Uterus (tissue), 4 donors: Measurements from ENCODE around the gene ITIH6. TPM values are rescaled to one million over a fixed set of nuclear protein-coding genes. Genes with fewer than 3 reads are reported as not detected.
"Not testable (repeated sequence)": the region's sequence is repeated elsewhere in the genome, so short reads cannot be mapped to it uniquely, and the experiment has no call there.

Experiments
- DNase-seq, 2 donors: peaks; one replicate each; pipeline ENCODE4 v3.0.0-alpha.2; 2019 to 2020
- H3K27ac ChIP-seq, 2 donors: fragments of 200-600 bp; sonication (generic); 1 replicate in 1 of 2; 2 replicates in 1 of 2; pipeline ENCODE4 v1.5.1; 2016 to 2018
- H3K27me3 ChIP-seq, 2 donors: fragments of 200-600 bp; sonication (generic); one replicate each; pipeline ENCODE4 v1.5.1; 2018 to 2019; ENCODE audit warnings: control low read depth in 1 of 2
- H3K36me3 ChIP-seq, 2 donors: fragments of 200-600 bp; sonication (generic); one replicate each; pipeline ENCODE4 v1.5.1; 2019; ENCODE audit warnings: control low read depth in 1 of 2
- H3K4me1 ChIP-seq, 2 donors: fragments of 200-600 bp; sonication (generic); one replicate each; pipeline ENCODE4 v1.5.1; 2018 to 2019; ENCODE audit warnings: control low read depth in 1 of 2
- H3K4me3 ChIP-seq, 2 donors: fragments of 200-600 bp; sonication (generic); 1 replicate in 1 of 2; 2 replicates in 1 of 2; pipeline ENCODE4 v1.5.1; 2018 to 2019; ENCODE audit warnings: mild to moderate bottlenecking in 1 of 2
- H3K9me3 ChIP-seq, 2 donors: fragments of 200-600 bp; sonication (generic); one replicate each; pipeline ENCODE4 v1.5.1; 2019; ENCODE audit warnings: control low read depth in 1 of 2
- POLR2A ChIP-seq, 2 donors: fragments of 450-650 bp; IDR thresholded peaks; one replicate each; pipeline ENCODE4 v1.6.1; 2016; ENCODE audit warnings: antibody characterized with exemption in 2 of 2, mild to moderate bottlenecking in 1 of 2, moderate library complexity in 1 of 2
- intact Hi-C: fragments of 100-400 bp; cut with DNase I; formaldehyde crosslinking; loops from one replicate; pipeline ENCODE4 v1.15.1; 2023; ENCODE audit warnings: low total_unique reads
- total RNA-seq, 4 donors: library from RNA; depleted of rRNA in 3 of 4; stranded (reverse); fragments of >200 nt in 3 of 4; gene quantifications; one replicate each; pipeline versions ENCODE4 v1.1.0 to v1.2.4, GENCODE V29; 2014 to 2023
- TF ChIP-seq, protein P1 (sequence below), 4 experiments: fragments of 200-600 bp in 2 of 4; fragments of 450-650 bp in 2 of 4; sonication (generic) in 2 of 4; IDR thresholded peaks; one replicate each; pipeline ENCODE4 v1.5.1; 2016 to 2019; ENCODE audit warnings: antibody characterized with exemption in 4 of 4, mild to moderate bottlenecking in 2 of 4, moderate library complexity in 1 of 4
- donor health status: DM: yes; HTN: yes; CAD: no.

Gene ITIH6, protein sequence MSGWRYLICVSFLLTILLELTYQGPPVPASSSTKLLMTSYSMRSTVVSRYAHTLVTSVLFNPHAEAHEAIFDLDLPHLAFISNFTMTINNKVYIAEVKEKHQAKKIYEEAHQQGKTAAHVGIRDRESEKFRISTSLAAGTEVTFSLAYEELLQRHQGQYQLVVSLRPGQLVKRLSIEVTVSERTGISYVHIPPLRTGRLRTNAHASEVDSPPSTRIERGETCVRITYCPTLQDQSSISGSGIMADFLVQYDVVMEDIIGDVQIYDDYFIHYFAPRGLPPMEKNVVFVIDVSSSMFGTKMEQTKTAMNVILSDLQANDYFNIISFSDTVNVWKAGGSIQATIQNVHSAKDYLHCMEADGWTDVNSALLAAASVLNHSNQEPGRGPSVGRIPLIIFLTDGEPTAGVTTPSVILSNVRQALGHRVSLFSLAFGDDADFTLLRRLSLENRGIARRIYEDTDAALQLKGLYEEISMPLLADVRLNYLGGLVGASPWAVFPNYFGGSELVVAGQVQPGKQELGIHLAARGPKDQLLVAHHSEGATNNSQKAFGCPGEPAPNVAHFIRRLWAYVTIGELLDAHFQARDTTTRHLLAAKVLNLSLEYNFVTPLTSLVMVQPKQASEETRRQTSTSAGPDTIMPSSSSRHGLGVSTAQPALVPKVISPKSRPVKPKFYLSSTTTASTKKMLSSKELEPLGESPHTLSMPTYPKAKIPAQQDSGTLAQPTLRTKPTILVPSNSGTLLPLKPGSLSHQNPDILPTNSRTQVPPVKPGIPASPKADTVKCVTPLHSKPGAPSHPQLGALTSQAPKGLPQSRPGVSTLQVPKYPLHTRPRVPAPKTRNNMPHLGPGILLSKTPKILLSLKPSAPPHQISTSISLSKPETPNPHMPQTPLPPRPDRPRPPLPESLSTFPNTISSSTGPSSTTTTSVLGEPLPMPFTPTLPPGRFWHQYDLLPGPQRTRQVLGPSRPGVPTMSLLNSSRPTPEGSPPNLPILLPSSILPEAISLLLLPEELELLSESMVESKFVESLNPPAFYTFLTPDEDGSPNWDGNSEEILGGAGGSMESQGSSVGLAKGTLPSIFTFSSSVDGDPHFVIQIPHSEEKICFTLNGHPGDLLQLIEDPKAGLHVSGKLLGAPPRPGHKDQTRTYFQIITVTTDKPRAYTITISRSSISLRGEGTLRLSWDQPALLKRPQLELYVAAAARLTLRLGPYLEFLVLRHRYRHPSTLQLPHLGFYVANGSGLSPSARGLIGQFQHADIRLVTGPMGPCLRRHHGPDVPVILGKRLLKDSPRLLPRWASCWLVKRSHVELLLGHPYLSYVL
- total RNA-seq: not detected

DNA sequence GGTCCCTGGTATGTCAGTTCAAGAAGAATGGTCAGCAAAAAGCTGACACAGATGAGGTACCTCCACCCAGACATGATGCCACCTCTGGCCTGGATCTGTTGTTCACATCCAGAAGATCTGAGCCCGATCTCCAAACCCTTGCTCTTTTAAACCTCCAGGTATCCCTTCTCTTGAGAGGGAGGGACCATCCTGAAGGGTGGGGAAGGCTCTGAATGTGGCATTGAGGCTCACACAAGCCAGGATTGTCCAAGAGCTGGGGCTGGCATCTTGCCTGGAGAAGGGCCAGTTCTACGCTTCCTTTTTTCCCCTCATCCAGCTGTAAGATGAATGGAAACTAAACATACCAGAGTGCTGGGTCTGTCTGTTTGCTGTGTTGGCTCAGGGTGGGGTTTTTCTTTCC lies at the start of gene ITIH6:
Gene ITIH6 (minus strand): TSS at position 119 of the 400 bp plus-strand sequence. CDS start 45 bp downstream, at position 74.
- Histone ChIP-seq H3K4me1 (no peaks in the 10 kb centered on the region), H3K9me3 (no peaks in the 10 kb centered on the region)

DNA sequence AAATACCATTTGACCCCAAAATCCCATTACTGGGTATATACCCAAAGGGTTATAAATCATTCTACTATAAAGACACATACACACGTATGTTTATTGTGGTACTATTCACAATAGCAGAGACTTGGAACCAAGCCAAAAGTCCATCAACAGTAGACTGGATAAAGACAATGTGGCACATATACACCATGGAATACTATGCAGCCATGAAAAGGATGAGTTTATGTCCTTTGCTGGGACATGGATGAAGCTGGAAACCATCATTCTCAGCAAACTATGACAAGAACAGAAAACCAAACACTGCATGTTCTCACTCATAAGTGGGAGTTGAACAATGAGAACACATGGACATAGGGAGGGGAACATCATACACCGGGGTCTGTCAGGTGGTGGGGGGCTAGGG lies 49.6 kb upstream of the ITIH6 start:
- H3K27ac ChIP-seq, H3K27me3 ChIP-seq, H3K9me3 ChIP-seq, H3K36me3 ChIP-seq, H3K4me1 ChIP-seq, H3K4me3 ChIP-seq, intact Hi-C loops, DNase-seq: not testable (repeated sequence)

More for the DNA sequence above, at the start of gene ITIH6:
- no peak for DNase-seq
- intact Hi-C loops: no loop called here
- Histone ChIP-seq H3K36me3 (no peaks in the 10 kb centered on the region), H3K27me3 (no peaks in the 10 kb centered on the region), H3K27ac (no peak within 1 kb of the TSS), H3K4me3 (no peak within 1 kb of the TSS)
- TF ChIP-seq, protein P1, sequence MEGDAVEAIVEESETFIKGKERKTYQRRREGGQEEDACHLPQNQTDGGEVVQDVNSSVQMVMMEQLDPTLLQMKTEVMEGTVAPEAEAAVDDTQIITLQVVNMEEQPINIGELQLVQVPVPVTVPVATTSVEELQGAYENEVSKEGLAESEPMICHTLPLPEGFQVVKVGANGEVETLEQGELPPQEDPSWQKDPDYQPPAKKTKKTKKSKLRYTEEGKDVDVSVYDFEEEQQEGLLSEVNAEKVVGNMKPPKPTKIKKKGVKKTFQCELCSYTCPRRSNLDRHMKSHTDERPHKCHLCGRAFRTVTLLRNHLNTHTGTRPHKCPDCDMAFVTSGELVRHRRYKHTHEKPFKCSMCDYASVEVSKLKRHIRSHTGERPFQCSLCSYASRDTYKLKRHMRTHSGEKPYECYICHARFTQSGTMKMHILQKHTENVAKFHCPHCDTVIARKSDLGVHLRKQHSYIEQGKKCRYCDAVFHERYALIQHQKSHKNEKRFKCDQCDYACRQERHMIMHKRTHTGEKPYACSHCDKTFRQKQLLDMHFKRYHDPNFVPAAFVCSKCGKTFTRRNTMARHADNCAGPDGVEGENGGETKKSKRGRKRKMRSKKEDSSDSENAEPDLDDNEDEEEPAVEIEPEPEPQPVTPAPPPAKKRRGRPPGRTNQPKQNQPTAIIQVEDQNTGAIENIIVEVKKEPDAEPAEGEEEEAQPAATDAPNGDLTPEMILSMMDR (IDR thresholded peaks at IDR 0.05): no peak
- no peak for TF ChIP-seq POLR2A (IDR thresholded peaks at IDR 0.05)

DNA sequence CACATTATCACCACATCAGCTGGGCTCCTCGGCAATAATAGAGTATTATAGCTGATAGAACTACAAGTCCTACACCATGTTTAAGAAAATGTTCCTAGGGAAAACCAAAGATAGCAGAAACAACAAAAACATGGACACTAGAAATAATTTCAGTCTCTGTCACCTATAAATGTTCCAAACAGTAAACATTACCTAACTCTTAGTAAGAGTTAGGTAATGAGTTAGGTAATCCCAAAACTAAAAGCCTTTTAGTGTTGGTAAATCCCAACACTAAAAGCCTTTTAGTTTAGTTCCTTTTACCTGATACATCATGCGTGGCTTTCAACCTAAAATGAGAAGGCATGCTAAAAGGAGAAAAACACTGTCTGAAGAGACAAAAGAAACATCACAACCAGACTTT lies 45.0 kb upstream of the ITIH6 start:
- H3K4me3 ChIP-seq: no peak overlapping the region
- no peak for DNase-seq
- H3K27me3 ChIP-seq: no peaks in the 10 kb centered on the region
- H3K27ac ChIP-seq: no peak overlapping the region
- no peak for TF ChIP-seq POLR2A (IDR thresholded peaks at IDR 0.05)
- TF ChIP-seq, protein P1 (IDR thresholded peaks at IDR 0.05): no peak
- no peaks in the 10 kb centered on the region for H3K9me3 ChIP-seq
- intact Hi-C loops: no loop called here
- H3K4me1 ChIP-seq: no peaks in the 10 kb centered on the region
- H3K36me3 ChIP-seq: no peaks in the 10 kb centered on the region

DNA sequence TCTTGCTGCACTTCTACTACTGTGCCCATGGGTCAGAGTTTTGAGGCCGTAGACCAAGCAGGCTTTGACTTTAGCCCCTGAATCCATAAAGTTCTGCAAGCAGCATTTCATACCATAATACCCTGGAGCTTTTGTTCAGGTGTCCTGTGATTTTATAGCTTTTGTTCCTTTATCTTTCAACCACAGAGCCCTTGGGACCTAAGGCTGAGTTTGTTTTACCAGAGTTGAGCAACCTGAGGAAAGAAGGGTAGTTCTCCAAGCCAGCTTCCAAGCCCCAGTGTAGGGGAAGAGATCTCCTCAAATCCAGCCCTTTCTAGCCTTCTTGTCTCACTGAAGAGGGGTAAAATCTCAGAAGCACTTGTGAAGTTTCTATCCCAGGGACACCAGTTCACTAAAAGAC lies 44.6 kb upstream of the ITIH6 start:
- Histone ChIP-seq H3K27me3 (no peaks in the 10 kb centered on the region), H3K36me3 (no peaks in the 10 kb centered on the region), H3K9me3 (no peaks in the 10 kb centered on the region), H3K4me1 (no peaks in the 10 kb centered on the region), H3K4me3 (no peak overlapping the region), H3K27ac (no peak overlapping the region)
- intact Hi-C loops: no loop called here
- TF ChIP-seq, protein P1 (IDR thresholded peaks at IDR 0.05): no peak
- no peak for TF ChIP-seq POLR2A (IDR thresholded peaks at IDR 0.05)
- no peak for DNase-seq

DNA sequence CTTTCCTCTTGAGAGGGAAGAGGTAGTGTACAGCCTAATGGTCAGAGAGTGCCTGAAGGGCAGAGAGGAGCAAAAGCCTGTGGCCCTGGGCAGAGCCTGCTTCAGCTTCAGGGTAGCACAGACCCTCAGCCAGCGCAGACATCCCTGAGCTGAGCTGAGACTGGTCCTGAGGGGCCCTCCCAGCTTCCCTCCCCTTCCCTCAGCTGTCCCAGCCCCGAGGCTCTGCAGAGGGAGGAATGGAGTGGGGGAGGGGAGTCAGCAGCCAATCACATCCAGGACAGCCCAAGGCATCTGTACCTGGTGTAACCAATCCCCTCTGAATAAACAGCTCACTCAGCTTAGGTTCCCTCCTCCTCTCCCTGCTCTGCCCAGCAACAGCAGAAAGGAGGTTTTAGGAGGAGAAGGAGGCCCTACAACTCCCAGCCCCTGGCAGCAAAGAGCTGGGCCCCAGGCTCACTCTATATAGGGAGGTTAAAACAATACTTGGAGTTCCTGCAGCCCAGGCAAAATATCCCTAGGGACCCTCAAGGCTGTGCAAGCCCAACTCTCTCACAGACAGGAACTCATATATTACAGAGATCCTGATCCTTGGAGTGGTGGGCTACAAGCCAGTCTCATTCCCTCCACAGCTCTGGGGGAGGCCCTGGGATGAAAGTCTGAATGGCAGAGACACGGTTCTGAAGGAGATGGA lies 43.3 kb upstream of the ITIH6 start:
- DNase-seq, H3K27ac ChIP-seq, H3K4me1 ChIP-seq, H3K36me3 ChIP-seq, intact Hi-C loops, H3K4me3 ChIP-seq, H3K27me3 ChIP-seq, H3K9me3 ChIP-seq: not testable (repeated sequence)
